ENCODE results near the gene HYPK. TPM values are rescaled to one million over a fixed set of nuclear protein-coding genes. Genes with fewer than 3 reads are reported as not detected.
"Not testable (repeated sequence)": the region's sequence is repeated elsewhere in the genome, so short reads cannot be mapped to it uniquely, and the experiment has no call there.

Gene HYPK
- total RNA-seq, 1 experiment from 2014 or later, result 20.6 TPM

DNA sequence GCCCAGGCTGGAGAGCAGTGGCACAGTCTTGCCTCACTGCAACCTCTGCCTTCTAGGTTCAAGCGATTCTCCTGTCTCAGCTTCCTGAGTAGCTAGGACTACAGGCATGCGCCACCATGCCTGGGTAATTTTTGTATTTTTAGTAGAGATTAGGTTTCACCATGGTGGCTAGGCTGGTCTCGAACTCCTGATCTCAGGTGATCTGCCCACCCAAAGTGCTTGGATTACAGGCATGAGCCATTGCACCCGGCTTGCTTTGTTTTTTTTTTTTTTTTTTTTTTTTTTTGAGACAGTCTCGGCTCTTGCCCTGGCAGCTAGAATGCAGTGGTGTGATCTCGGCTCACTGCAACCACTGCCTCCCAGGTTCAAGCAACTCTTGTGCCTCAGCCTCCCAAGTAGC, 32.1 kb downstream of the HYPK start:
- H3K79me2 ChIP-seq (ENCODE audit: insufficient read depth, low read length), result peaks cover 79% of the 10 kb centered on the region
- H3K9ac ChIP-seq (ENCODE audit: low read length), result not testable (repeated sequence)

DNA sequence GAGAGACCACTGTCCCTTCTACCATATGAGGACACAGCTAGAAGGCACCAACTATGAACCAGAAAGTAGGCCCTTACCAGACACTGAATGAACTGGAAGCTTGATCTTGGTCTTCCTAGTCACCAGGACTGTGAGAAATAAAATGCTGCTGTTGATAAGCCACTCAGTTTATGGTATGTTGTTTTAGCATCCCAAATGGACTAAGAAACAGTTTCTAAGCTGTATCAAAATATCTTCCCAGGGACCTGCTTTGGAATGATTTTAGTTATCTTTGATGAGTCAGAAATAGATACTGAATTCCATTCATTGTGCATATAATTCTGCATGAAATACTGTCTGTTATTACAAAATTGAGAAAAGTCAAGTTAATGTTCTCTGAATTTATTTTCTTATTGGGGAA, 45.0 kb downstream of the HYPK start:
- ATAC-seq (no peak), DNase-seq (ENCODE audit: low read depth, low spot score) (no peak)
- no TSS peak for BruUV-seq (replicated peaks)
- no peaks in the 10 kb centered on the region for H4K20me1 ChIP-seq (ENCODE audit: insufficient read depth)
- H3K9ac ChIP-seq (ENCODE audit: low read length), result no peak overlapping the region
- CTCF ChIA-PET, result no interaction called here
- no peak overlapping the region for H3K4me2 ChIP-seq (ENCODE audit: low read length)
- intact Hi-C loops (cut with micrococcal nuclease), result no loop called here
- TF ChIP-seq, protein P1, sequence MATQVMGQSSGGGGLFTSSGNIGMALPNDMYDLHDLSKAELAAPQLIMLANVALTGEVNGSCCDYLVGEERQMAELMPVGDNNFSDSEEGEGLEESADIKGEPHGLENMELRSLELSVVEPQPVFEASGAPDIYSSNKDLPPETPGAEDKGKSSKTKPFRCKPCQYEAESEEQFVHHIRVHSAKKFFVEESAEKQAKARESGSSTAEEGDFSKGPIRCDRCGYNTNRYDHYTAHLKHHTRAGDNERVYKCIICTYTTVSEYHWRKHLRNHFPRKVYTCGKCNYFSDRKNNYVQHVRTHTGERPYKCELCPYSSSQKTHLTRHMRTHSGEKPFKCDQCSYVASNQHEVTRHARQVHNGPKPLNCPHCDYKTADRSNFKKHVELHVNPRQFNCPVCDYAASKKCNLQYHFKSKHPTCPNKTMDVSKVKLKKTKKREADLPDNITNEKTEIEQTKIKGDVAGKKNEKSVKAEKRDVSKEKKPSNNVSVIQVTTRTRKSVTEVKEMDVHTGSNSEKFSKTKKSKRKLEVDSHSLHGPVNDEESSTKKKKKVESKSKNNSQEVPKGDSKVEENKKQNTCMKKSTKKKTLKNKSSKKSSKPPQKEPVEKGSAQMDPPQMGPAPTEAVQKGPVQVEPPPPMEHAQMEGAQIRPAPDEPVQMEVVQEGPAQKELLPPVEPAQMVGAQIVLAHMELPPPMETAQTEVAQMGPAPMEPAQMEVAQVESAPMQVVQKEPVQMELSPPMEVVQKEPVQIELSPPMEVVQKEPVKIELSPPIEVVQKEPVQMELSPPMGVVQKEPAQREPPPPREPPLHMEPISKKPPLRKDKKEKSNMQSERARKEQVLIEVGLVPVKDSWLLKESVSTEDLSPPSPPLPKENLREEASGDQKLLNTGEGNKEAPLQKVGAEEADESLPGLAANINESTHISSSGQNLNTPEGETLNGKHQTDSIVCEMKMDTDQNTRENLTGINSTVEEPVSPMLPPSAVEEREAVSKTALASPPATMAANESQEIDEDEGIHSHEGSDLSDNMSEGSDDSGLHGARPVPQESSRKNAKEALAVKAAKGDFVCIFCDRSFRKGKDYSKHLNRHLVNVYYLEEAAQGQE (IDR thresholded peaks at IDR 0.05; ENCODE audit: low read depth), result no peak
- no peak for TF ChIP-seq SP1 (IDR thresholded peaks at IDR 0.05; ENCODE audit: low read depth)
- TF ChIP-seq SRF (IDR thresholded peaks at IDR 0.05; ENCODE audit: low read depth), result no peak
- TF ChIP-seq RAD21 (IDR thresholded peaks at IDR 0.05; ENCODE audit: low read depth), result no peak
- TF ChIP-seq ZNF274 (IDR thresholded peaks at IDR 0.05; ENCODE audit: low read depth, low read length), result no peak
- no peak for TF ChIP-seq TCF7L2 (IDR thresholded peaks at IDR 0.05; ENCODE audit: borderline replicate concordance, extremely low read depth, insufficient read depth, insufficient read length)
- H3K27me3 ChIP-seq (ENCODE audit: insufficient read depth, low read length), result no peaks in the 10 kb centered on the region
- no peak overlapping the region for H3K4me3 ChIP-seq (replicated peaks in 1 of 2; ENCODE audit: low read depth in 1 of 2, low read length in 2 of 2)
- H3K4me1 ChIP-seq (ENCODE audit: control insufficient read depth in 1 of 2, insufficient read depth in 2 of 2, low read length in 2 of 2), result no peaks in the 10 kb centered on the region
- POLR2A ChIA-PET, result interaction anchor here (0.6 kb wide), 1 partner anchor 8 kb away, joined by 3 read pairs; no protein-coding TSS in a partner anchor
- peaks cover 8% of the 10 kb centered on the region; the same call in 1 of the 2 replicates for H3K79me2 ChIP-seq (ENCODE audit: insufficient read depth, low read length)
- no peaks in the 10 kb centered on the region for H3K9me2 ChIP-seq (ENCODE audit: insufficient read depth)
- no peaks in the 10 kb centered on the region for H3K9me3 ChIP-seq (ENCODE audit: control insufficient read depth in 1 of 2, insufficient read depth in 1 of 2, low read depth in 1 of 2, low read length in 2 of 2)
- RAD21 ChIA-PET (ENCODE audit: low non-redundant PET in 1 of 2, low total read pairs in 2 of 2, uncharacterized antibody in 2 of 2, unreplicated experiment in 2 of 2), result no interaction called here
- H3K27ac ChIP-seq (ENCODE audit: low read depth, low read length), result no peak overlapping the region
- H2AFZ ChIP-seq (ENCODE audit: low read depth, low read length, poor library complexity, severe bottlenecking), result no peak overlapping the region
- H3K36me3 ChIP-seq (ENCODE audit: control insufficient read depth in 1 of 2, insufficient read depth in 2 of 2, low read length in 2 of 2), result peaks cover 14 to 29% of the 10 kb centered on the region in 2 experiments

More for the DNA sequence above, 32.1 kb downstream of the HYPK start:
- H3K27ac ChIP-seq (ENCODE audit: low read depth, low read length); RAD21 ChIA-PET (ENCODE audit: low non-redundant PET in 1 of 2, low total read pairs in 2 of 2, uncharacterized antibody in 2 of 2, unreplicated experiment in 2 of 2); H3K9me3 ChIP-seq (ENCODE audit: control insufficient read depth in 1 of 2, insufficient read depth in 1 of 2, low read depth in 1 of 2, low read length in 2 of 2); BruUV-seq (replicated peaks); H3K4me1 ChIP-seq (ENCODE audit: control insufficient read depth in 1 of 2, insufficient read depth in 2 of 2, low read length in 2 of 2); H3K4me3 ChIP-seq (replicated peaks in 1 of 2; ENCODE audit: low read depth in 1 of 2, low read length in 2 of 2); H3K9me2 ChIP-seq (ENCODE audit: insufficient read depth); H2AFZ ChIP-seq (ENCODE audit: low read depth, low read length, poor library complexity, severe bottlenecking); POLR2A ChIA-PET; ATAC-seq; intact Hi-C loops (cut with micrococcal nuclease); H3K4me2 ChIP-seq (ENCODE audit: low read length); H4K20me1 ChIP-seq (ENCODE audit: insufficient read depth); CTCF ChIA-PET; H3K27me3 ChIP-seq (ENCODE audit: insufficient read depth, low read length); DNase-seq (ENCODE audit: low read depth, low spot score): not testable (repeated sequence)
- peaks cover 17 to 43% of the 10 kb centered on the region in 2 experiments for H3K36me3 ChIP-seq (ENCODE audit: control insufficient read depth in 1 of 2, insufficient read depth in 2 of 2, low read length in 2 of 2)

Data from HCT116 (cell line).